Mucosa of descending colon (tissue), 3 donors: ENCODE data around the gene HVCN1. TPM values are rescaled to one million over a fixed set of nuclear protein-coding genes. Genes with fewer than 3 reads are reported as not detected.

ENCODE experiments used
- ATAC-seq: fragments of 200-7000 bp; cut with Tn5 transposase; one replicate; pipeline ENCODE4 v1.9.1; 2020; ENCODE audit warnings: mild to moderate bottlenecking, moderate library complexity
- DNase-seq, 3 donors: peaks; one replicate each; pipeline ENCODE4 v3.0.0-alpha.2; 2020
- H3K36me3 ChIP-seq: fragments of 200-600 bp; one replicate; pipeline ENCODE4 v1.8.0; 2021; ENCODE audit warnings: low read depth, mild to moderate bottlenecking
- H3K4me1 ChIP-seq: fragments of 200-600 bp; one replicate; pipeline ENCODE4 v1.8.0; 2021; ENCODE audit warnings: low read depth, mild to moderate bottlenecking
- H3K4me3 ChIP-seq: fragments of 200-600 bp; one replicate; pipeline ENCODE4 v1.8.0; 2021; ENCODE audit warnings: mild to moderate bottlenecking
- H3K9me3 ChIP-seq: fragments of 200-600 bp; one replicate; pipeline ENCODE4 v1.8.0; 2021; ENCODE audit warnings: mild to moderate bottlenecking
- CTCF ChIP-seq: fragments of 200-600 bp; IDR thresholded peaks from one replicate; pipeline ENCODE4 v1.8.0; 2022; ENCODE audit warnings: antibody characterized with exemption, mild to moderate bottlenecking
- intact Hi-C, 2 donors: fragments of 100-400 bp; cut with DNase I in 1 of 2; cut with micrococcal nuclease in 1 of 2; formaldehyde crosslinking; loops; one replicate each; pipeline versions ENCODE4 v1.11.0 to v1.11.1; 2022; cut with DNase I, micrococcal nuclease
- total RNA-seq, 3 donors: library from RNA; stranded (reverse); fragmentation: NEBNext Ultra II Directional in 2 of 3; extraction: Animal tissue kit (Norgen Biotek cat#: 25700) in 2 of 3; gene quantifications; one replicate each; pipeline versions ENCODE4 v1.2.1 to v1.2.4, GENCODE V29; 2021 to 2023
- donor health status: DM: no; HTN: no; CAD: no; lungs with moderate emphysema.
- donor health status: DM: no; HTN: no; CAD: no.
- donor health status: DM: no; HTN: yes; CAD: no.

Gene HVCN1
- total RNA-seq, 3 donors from 2014 or later, result 1.6 to 5.6 (median 3.5) TPM

DNA sequence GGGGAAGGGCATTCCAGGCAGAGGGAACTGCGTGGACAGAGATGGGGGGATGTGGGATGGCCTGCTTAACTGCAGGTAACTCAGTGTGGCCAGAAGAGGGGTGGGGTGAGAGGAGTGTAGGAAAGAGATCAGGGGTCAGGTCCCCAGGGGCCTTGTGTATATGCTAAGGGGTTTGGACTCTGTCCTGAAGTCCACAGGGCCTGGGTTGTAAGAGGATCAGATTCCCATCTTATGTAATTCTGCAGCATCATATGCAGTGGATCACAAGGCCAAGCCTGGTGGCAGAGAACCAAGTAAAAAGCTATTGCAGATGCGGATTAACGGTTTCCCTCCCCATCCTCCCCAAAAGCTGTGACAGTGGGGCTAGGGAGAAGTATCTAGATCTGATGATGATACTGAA lies 66.3 kb downstream of the HVCN1 start:
- intact Hi-C loops, result no loop called here
- no peak for TF ChIP-seq CTCF
- H3K4me1 ChIP-seq, result no peaks in the 10 kb centered on the region
- H3K9me3 ChIP-seq, result no peaks in the 10 kb centered on the region
- no peaks in the 10 kb centered on the region for H3K36me3 ChIP-seq
- DNase-seq (no peak), ATAC-seq (no peak)
- no peak overlapping the region for H3K4me3 ChIP-seq

DNA sequence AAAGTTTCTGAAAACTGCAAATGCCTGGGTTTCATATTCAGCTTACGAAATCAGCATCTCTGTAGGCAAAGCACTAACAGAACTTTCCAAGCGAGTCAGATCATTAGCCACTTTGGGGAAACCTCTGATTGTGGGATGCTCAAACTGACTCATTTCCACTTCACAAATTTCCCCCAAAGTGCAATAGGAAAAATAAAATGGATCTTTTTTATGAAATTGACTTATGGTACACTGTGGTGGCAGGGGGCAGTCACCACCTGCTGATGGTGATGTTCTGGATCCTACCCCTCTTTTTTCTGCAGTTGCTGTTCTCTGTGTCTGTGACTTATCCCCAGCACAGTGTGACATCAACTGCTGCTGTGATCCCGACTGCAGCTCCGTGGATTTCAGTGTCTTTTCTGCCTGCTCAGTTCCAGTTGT lies 69.4 kb downstream of the HVCN1 start:
- Histone ChIP-seq H3K4me1 (no peaks in the 10 kb centered on the region), H3K4me3 (no peak overlapping the region), H3K9me3 (no peaks in the 10 kb centered on the region), H3K36me3 (no peaks in the 10 kb centered on the region)
- ATAC-seq (peak; percentile 45), DNase-seq (no peak)
- intact Hi-C loops, result no loop called here
- no peak for TF ChIP-seq CTCF

DNA sequence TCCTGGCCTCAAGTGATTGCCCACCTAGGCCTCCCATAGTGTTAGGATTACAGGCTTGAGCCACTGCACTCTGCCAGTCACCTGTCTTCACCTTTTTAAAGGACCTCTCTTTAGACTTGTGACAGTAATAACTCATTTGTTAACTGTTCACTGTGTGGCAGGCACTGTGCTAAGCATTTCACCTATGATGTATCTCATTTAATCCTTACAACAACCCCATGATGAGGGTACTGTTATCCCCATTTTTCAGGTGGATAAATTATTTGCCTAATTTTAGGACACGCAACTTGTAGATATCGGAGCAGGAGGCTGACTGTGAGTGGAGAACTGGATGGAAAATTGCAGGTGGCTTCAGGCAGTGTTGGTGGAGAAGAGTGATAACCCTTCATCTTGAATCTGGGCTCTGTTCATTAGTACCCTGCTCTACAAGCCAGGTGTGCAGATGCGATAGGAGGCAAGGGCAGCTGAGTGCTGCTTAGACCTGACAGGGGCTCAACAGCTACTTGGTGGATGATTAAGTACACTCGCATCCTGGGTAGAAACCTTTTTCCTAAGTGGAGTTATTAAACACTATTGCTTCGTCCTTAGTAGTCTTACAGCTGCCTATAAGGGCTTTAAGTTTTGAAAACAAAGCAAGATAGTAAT lies 72.3 kb downstream of the HVCN1 start:
- no peaks in the 10 kb centered on the region for H3K36me3 ChIP-seq
- TF ChIP-seq CTCF, result no peak
- DNase-seq (no peak), ATAC-seq (no peak)
- no peaks in the 10 kb centered on the region for H3K9me3 ChIP-seq
- intact Hi-C loops, result no loop called here
- no peaks in the 10 kb centered on the region for H3K4me1 ChIP-seq
- H3K4me3 ChIP-seq, result no peak overlapping the region

- intact Hi-C loops, result no loop called here
- H3K9me3 ChIP-seq, result no peaks in the 10 kb centered on the region
- TF ChIP-seq CTCF, result no peak
- no peaks in the 10 kb centered on the region for H3K36me3 ChIP-seq
- H3K4me1 ChIP-seq, result no peaks in the 10 kb centered on the region
- no peak for DNase-seq
- no peak overlapping the region for H3K4me3 ChIP-seq
- no peak for ATAC-seq
Observed at GRCh38 chr12:110615171-110615570, 73.7 kb downstream of the HVCN1 start.

DNA sequence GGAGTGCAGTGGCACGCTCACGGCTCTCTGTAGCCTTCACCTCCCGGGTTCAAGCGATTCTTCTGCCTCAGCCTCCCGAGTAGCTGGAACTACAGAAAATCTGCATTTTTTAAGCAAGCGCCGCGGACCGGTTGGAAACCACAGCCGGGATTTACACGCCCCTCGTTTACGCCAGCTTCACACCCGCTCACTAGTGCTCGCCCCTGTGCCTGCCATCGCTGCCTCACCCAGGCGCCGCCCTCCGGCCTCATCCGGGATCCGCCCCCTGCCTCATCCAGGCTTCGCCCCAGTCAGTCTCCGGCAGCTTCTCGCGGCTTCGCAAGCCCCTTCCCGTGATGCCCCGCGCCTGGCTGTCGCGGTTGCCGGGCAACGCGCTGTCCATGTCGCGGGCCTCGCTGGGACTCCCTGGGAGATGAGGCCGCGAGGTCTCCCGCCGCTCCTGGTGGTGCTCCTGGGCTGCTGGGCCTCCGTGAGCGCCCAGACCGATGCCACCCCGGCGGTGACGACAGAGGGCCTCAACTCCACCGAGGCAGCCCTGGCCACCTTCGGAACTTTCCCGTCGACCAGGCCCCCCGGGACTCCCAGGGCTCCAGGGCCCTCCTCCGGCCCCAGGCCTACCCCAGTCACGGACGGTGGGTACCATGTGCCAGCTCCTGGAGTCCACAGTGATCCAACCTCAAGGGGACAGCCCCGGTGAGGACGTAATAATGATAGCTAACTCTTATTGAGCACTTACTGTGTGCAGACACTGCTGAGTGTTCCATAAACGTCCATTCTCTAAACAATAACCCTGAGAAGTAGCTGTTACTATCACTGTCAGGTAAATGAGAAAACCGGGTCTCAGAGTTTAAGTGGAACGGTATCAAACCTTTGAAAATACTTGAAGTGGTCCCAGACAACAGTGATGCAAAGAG lies 74.9 kb downstream of the HVCN1 start, which contains the start of gene TCTN1:
Gene TCTN1 (plus strand): TSS at position 359 of the 914 bp plus-strand sequence. CDS start 54 bp downstream, at position 413.
- TF ChIP-seq CTCF, result no peak
- intact Hi-C loops, result no loop called here

More for the DNA sequence above, 74.9 kb downstream of the HVCN1 start, which contains the start of gene TCTN1:
- Histone ChIP-seq H3K36me3 (no peaks in the 10 kb centered on the region), H3K9me3 (no peaks in the 10 kb centered on the region), H3K4me1 (no peaks in the 10 kb centered on the region), H3K4me3 (peak within 1 kb of the TSS; percentile 25)
- DNase-seq (peak; percentile 98), ATAC-seq (peak; percentile 100)
